GM19452 (cell line): ENCODE data around the gene ZFYVE21.
A peak's percentile ranks its signal among the peaks of the same experiment; 100 is the strongest.
"Not testable (repeated sequence)": the region's sequence is repeated elsewhere in the genome, so short reads cannot be mapped to it uniquely, and the experiment has no call there.

Experiments
- ATAC-seq: cut with Tn5 transposase; IDR thresholded peaks from one replicate; pipeline ENCODE4 v1.9.1; 2021; ENCODE audit not compliant: unreplicated experiment

The ZFYVE21 gene

GRCh38 chr14:103758059-103758776 lies 42.6 kb downstream of the ZFYVE21 start:
- no peak for ATAC-seq

- ATAC-seq = no peak
Observed at GRCh38 chr14:103762036-103762435, 46.4 kb downstream of the ZFYVE21 start.

GRCh38 chr14:103762541-103762940 lies 46.9 kb downstream of the ZFYVE21 start:
- ATAC-seq = no peak

GRCh38 chr14:103763730-103764488 lies 48.3 kb downstream of the ZFYVE21 start:
- ATAC-seq = peak; percentile 92

GRCh38 chr14:103765526-103765925 lies 49.9 kb downstream of the ZFYVE21 start:
- ATAC-seq = no peak

GRCh38 chr14:103767336-103767894 lies 51.8 kb downstream of the ZFYVE21 start:
- no peak for ATAC-seq

- no peak for ATAC-seq
Observed at GRCh38 chr14:103770500-103770899, 54.9 kb downstream of the ZFYVE21 start.

GRCh38 chr14:103770902-103771301 lies 55.3 kb downstream of the ZFYVE21 start:
- no peak for ATAC-seq

GRCh38 chr14:103772078-103772712 lies 56.6 kb downstream of the ZFYVE21 start:
- no peak for ATAC-seq

- ATAC-seq = no peak
Observed at GRCh38 chr14:103773521-103773920, 57.9 kb downstream of the ZFYVE21 start.

GRCh38 chr14:103775506-103775905 lies 59.9 kb downstream of the ZFYVE21 start:
- ATAC-seq = no peak

GRCh38 chr14:103776319-103776718 lies 60.7 kb downstream of the ZFYVE21 start:
- ATAC-seq = not testable (repeated sequence)

GRCh38 chr14:103782376-103782775 lies 66.8 kb downstream of the ZFYVE21 start:
- no peak for ATAC-seq
